Glutamatergic neuron (in vitro differentiated cells): ENCODE measurements around the gene CAPG. TPM values are rescaled to one million over a fixed set of nuclear protein-coding genes. Genes with fewer than 3 reads are reported as not detected.

ENCODE experiments used
- DNase-seq: peaks from one replicate; pipeline ENCODE4 v3.0.0; 2022
- H3K27ac Mint-ChIP-seq: one replicate; pipeline ENCODE4 v1.8.0; 2020; ENCODE audit warnings: mild to moderate bottlenecking, mixed read lengths, inconsistent platforms; ENCODE audit not compliant: unreplicated experiment
- H3K27me3 Mint-ChIP-seq: one replicate; pipeline ENCODE4 v1.8.0; 2020; ENCODE audit warnings: mild to moderate bottlenecking, moderate library complexity, mixed read lengths, inconsistent platforms; ENCODE audit not compliant: unreplicated experiment
- H3K36me3 Mint-ChIP-seq: one replicate; pipeline ENCODE4 v1.8.0; 2020; ENCODE audit warnings: mild to moderate bottlenecking, mixed read lengths, inconsistent platforms; ENCODE audit not compliant: unreplicated experiment
- H3K4me1 Mint-ChIP-seq: one replicate; pipeline ENCODE4 v1.8.0; 2020; ENCODE audit warnings: mild to moderate bottlenecking, low read depth, mixed read lengths, inconsistent platforms; ENCODE audit not compliant: unreplicated experiment
- H3K4me3 Mint-ChIP-seq: one replicate; pipeline ENCODE4 v1.8.0; 2020; ENCODE audit warnings: mild to moderate bottlenecking, mixed read lengths, inconsistent platforms; ENCODE audit not compliant: unreplicated experiment
- H3K9me3 Mint-ChIP-seq: one replicate; pipeline ENCODE4 v1.8.0; 2020; ENCODE audit warnings: mild to moderate bottlenecking, moderate library complexity, mixed read lengths, inconsistent platforms; ENCODE audit not compliant: unreplicated experiment
- total RNA-seq: library from RNA; stranded (reverse); fragmentation: NEBNext Ultra II Directional; extraction: Animal tissue kit (Norgen Biotek cat#: 25700); gene quantifications from one replicate; pipeline ENCODE4 v1.2.1, GENCODE V29; 2021; ENCODE audit not compliant: unreplicated experiment
- TF ChIP-seq, protein P1 (sequence below): fragments of 200-600 bp; sonication (generic); IDR thresholded peaks from one replicate; pipeline ENCODE4 v1.5.0; 2021; ENCODE audit not compliant: partially characterized antibody, unreplicated experiment

The CAPG gene
- total RNA-seq, 1 donor from 2014 or later, result 15.5 TPM

DNA sequence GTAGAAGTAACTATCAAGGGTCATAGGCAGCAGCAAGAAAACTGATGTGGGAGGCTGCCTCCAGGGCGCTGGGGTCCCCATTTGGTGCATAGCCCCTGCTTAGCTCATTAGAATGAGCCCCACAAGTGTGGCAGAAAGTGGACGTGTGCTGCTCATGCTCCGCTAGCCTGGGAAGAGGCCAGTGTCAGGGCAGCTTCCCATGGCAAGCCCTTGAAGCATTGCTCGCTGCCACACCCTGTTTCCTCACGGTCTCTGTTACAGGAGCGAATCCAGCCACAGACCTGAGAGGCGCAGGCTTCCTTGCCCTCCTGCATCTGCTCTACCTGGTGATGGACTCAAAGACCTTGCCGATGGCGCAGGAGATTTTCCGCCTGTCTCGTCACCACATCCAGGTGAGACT, 33.1 kb downstream of the CAPG start:
- TF ChIP-seq, protein P1, sequence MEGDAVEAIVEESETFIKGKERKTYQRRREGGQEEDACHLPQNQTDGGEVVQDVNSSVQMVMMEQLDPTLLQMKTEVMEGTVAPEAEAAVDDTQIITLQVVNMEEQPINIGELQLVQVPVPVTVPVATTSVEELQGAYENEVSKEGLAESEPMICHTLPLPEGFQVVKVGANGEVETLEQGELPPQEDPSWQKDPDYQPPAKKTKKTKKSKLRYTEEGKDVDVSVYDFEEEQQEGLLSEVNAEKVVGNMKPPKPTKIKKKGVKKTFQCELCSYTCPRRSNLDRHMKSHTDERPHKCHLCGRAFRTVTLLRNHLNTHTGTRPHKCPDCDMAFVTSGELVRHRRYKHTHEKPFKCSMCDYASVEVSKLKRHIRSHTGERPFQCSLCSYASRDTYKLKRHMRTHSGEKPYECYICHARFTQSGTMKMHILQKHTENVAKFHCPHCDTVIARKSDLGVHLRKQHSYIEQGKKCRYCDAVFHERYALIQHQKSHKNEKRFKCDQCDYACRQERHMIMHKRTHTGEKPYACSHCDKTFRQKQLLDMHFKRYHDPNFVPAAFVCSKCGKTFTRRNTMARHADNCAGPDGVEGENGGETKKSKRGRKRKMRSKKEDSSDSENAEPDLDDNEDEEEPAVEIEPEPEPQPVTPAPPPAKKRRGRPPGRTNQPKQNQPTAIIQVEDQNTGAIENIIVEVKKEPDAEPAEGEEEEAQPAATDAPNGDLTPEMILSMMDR, result no peak
- DNase-seq, result no peak
- no peaks in the 10 kb centered on the region for H3K9me3 Mint-ChIP-seq
- H3K4me3 Mint-ChIP-seq, result no peak overlapping the region
- no peak overlapping the region for H3K27ac Mint-ChIP-seq
- peaks cover 26% of the 10 kb centered on the region for H3K36me3 Mint-ChIP-seq
- H3K27me3 Mint-ChIP-seq, result no peaks in the 10 kb centered on the region
- H3K4me1 Mint-ChIP-seq, result no peaks in the 10 kb centered on the region

- H3K27ac Mint-ChIP-seq, result no peak overlapping the region
- TF ChIP-seq, protein P1, result no peak
- no peaks in the 10 kb centered on the region for H3K9me3 Mint-ChIP-seq
- H3K36me3 Mint-ChIP-seq, result peaks cover 28% of the 10 kb centered on the region
- H3K27me3 Mint-ChIP-seq, result no peaks in the 10 kb centered on the region
- no peaks in the 10 kb centered on the region for H3K4me1 Mint-ChIP-seq
- no peak overlapping the region for H3K4me3 Mint-ChIP-seq
- DNase-seq, result no peak
Observed at GRCh38 chr2:85376291-85377065, 33.7 kb downstream of the CAPG start.

- TF ChIP-seq, protein P1, result no peak
- Mint-ChIP-seq H3K9me3 (no peaks in the 10 kb centered on the region), H3K4me1 (no peaks in the 10 kb centered on the region), H3K27ac (no peak overlapping the region), H3K36me3 (peaks cover 9% of the 10 kb centered on the region), H3K4me3 (no peak overlapping the region), H3K27me3 (no peaks in the 10 kb centered on the region)
- DNase-seq, result no peak
Observed at GRCh38 chr2:85371045-85371444, 39.1 kb downstream of the CAPG start.

DNA sequence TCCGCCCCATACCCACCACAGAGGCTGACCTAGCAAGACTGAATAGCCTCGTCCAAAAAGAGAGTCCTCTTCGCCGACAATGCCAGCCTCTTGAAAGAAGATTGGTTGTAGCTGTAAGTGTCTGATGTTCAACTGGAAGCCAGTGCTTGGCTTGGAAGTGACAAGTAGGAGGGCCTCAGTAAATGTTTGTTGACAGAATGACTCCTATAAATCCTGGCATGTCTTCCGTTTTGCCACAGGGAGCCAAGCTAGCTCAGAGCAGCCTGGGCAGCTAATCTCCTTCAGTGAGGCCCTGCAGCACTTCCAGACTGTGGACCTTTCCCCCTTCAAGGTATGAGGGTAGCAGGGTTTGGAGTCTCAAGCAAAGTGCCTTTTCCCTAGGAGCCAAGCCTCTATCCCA, 40.7 kb downstream of the CAPG start:
- Mint-ChIP-seq H3K4me3 (no peak overlapping the region), H3K27me3 (no peaks in the 10 kb centered on the region), H3K27ac (no peak overlapping the region), H3K4me1 (no peaks in the 10 kb centered on the region), H3K9me3 (no peaks in the 10 kb centered on the region), H3K36me3 (peaks cover 9% of the 10 kb centered on the region)
- TF ChIP-seq, protein P1, result no peak
- DNase-seq, result no peak

- DNase-seq, result no peak
- H3K27me3 Mint-ChIP-seq, result no peaks in the 10 kb centered on the region
- TF ChIP-seq, protein P1, result no peak
- H3K27ac Mint-ChIP-seq, result no peak overlapping the region
- H3K36me3 Mint-ChIP-seq, result peaks cover 7% of the 10 kb centered on the region
- H3K4me3 Mint-ChIP-seq, result no peak overlapping the region
- H3K4me1 Mint-ChIP-seq, result no peaks in the 10 kb centered on the region
- no peaks in the 10 kb centered on the region for H3K9me3 Mint-ChIP-seq
Observed at GRCh38 chr2:85368921-85369320, 41.2 kb downstream of the CAPG start.
